ACC112 (cell line): ENCODE data around the gene FER1L5.

ENCODE experiments used
- H2AFZ ChIP-seq: fragments of 200-600 bp; sonication (generic); one replicate; pipeline ENCODE4 v1.6.0; 2017; ENCODE audit warnings: antibody characterized with exemption, low read length; ENCODE audit not compliant: unreplicated experiment
- H3K27ac ChIP-seq: fragments of 200-600 bp; sonication (generic); 2 replicates; pipeline ENCODE4 v1.5.1; 2014; ENCODE audit warnings: low read depth, mild to moderate bottlenecking, antibody characterized with exemption, low read length, moderate library complexity
- H3K27me3 ChIP-seq: fragments of 200-600 bp; sonication (generic); 2 replicates; pipeline ENCODE4 v1.6.1; 2014; ENCODE audit warnings: mild to moderate bottlenecking, antibody characterized with exemption, low read length, moderate library complexity, mixed read lengths; ENCODE audit not compliant: insufficient read depth
- H3K36me3 ChIP-seq: fragments of 200-600 bp; sonication (generic); 2 replicates; pipeline ENCODE4 v1.6.1; 2016; ENCODE audit warnings: mild to moderate bottlenecking, antibody characterized with exemption, low read length, moderate library complexity, mixed read lengths; ENCODE audit not compliant: insufficient read depth
- H3K4me1 ChIP-seq: fragments of 200-600 bp; sonication (generic); one replicate; pipeline ENCODE4 v1.6.1; 2016; ENCODE audit warnings: low read length, mixed read lengths; ENCODE audit not compliant: insufficient read depth, unreplicated experiment, control insufficient read depth
- H3K4me3 ChIP-seq: fragments of 200-600 bp; sonication (generic); 2 replicates; pipeline ENCODE4 v1.5.1; 2014; ENCODE audit warnings: mild to moderate bottlenecking, low read depth, low read length
- H3K79me2 ChIP-seq: fragments of 200-600 bp; sonication (generic); one replicate; pipeline ENCODE4 v1.6.0; 2016; ENCODE audit warnings: low read length; ENCODE audit not compliant: control insufficient read depth, unreplicated experiment, insufficient read depth

FER1L5 gene

GRCh38 chr2:96729748-96730147 lies 87.2 kb downstream of the FER1L5 start:
- H3K4me1 ChIP-seq: peaks cover 8% of the 10 kb centered on the region
- no peak overlapping the region for H2AFZ ChIP-seq
- peak overlapping the region; percentile 7; the same call in 1 of the 2 replicates for H3K27ac ChIP-seq
- H3K4me3 ChIP-seq: no peak overlapping the region
- no peaks in the 10 kb centered on the region for H3K27me3 ChIP-seq
- peaks cover 26% of the 10 kb centered on the region for H3K36me3 ChIP-seq
- no peaks in the 10 kb centered on the region for H3K79me2 ChIP-seq

DNA sequence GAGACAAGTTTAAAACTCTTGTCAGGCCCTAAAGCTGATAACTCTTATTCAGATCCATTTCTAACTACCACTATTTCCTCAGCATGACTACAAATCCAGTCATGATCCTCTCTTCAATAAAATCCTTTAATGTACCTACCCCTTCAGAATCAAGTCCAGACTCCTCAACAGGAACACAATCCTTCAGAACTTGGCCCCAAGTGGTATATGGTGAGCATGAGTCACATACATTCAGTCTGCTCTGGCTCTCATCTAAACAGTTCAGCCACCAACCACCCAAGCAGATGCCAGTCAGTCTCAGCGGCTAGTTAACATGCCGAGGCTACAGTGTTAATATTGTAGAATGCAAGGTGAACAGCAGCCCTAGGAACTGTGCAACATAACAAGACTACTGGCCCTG lies 87.6 kb downstream of the FER1L5 start:
- Histone ChIP-seq H3K27ac (peak overlapping the region; percentile 7; the same call in 1 of the 2 replicates), H3K4me3 (no peak overlapping the region), H3K4me1 (peaks cover 8% of the 10 kb centered on the region), H3K36me3 (peaks cover 26% of the 10 kb centered on the region), H2AFZ (no peak overlapping the region), H3K27me3 (no peaks in the 10 kb centered on the region), H3K79me2 (no peaks in the 10 kb centered on the region)

- no peak overlapping the region for H3K27ac ChIP-seq
- no peak overlapping the region for H2AFZ ChIP-seq
- H3K79me2 ChIP-seq: peaks cover 20% of the 10 kb centered on the region
- no peak overlapping the region for H3K4me3 ChIP-seq
- peaks cover 15% of the 10 kb centered on the region for H3K36me3 ChIP-seq
- H3K27me3 ChIP-seq: no peaks in the 10 kb centered on the region
- peaks cover 15% of the 10 kb centered on the region for H3K4me1 ChIP-seq
These were observed 91.4 kb downstream of the FER1L5 start for GRCh38 chr2:96733931-96734330.

- Histone ChIP-seq H3K79me2 (peaks cover 29% of the 10 kb centered on the region), H3K27me3 (no peaks in the 10 kb centered on the region), H3K36me3 (peaks cover 15% of the 10 kb centered on the region), H3K4me3 (no peak overlapping the region), H2AFZ (no peak overlapping the region), H3K27ac (no peak overlapping the region), H3K4me1 (peaks cover 14% of the 10 kb centered on the region)
These were observed 92.5 kb downstream of the FER1L5 start for GRCh38 chr2:96734880-96735583.

- Histone ChIP-seq H3K27ac (no peak overlapping the region), H3K4me1 (peaks cover 10% of the 10 kb centered on the region), H2AFZ (no peak overlapping the region), H3K4me3 (no peak overlapping the region), H3K36me3 (peaks cover 10% of the 10 kb centered on the region), H3K27me3 (no peaks in the 10 kb centered on the region), H3K79me2 (peaks cover 29% of the 10 kb centered on the region)
These were observed 94.7 kb downstream of the FER1L5 start for GRCh38 chr2:96737251-96737650.

DNA sequence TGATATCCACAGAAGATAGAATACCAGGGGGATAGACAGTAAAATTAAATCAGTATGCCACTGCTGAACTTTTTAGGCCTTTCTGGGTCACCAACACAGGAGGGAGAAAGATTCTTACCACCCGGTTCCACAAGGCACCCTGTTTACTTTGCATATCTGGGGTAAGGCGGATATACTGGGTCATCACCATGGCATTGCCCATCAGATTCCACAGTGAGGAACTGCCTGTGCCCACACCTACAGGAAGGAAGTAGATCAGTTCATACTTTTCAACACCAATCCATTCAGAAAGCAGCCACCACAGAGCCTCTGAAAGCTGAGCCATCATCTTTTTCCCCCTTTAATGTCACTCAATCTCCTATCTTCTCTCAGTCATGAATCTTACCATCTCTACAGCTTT lies 95.3 kb downstream of the FER1L5 start:
- no peak overlapping the region for H3K27ac ChIP-seq
- no peak overlapping the region for H2AFZ ChIP-seq
- no peak overlapping the region; the same call in 1 of the 2 replicates for H3K4me3 ChIP-seq

DNA sequence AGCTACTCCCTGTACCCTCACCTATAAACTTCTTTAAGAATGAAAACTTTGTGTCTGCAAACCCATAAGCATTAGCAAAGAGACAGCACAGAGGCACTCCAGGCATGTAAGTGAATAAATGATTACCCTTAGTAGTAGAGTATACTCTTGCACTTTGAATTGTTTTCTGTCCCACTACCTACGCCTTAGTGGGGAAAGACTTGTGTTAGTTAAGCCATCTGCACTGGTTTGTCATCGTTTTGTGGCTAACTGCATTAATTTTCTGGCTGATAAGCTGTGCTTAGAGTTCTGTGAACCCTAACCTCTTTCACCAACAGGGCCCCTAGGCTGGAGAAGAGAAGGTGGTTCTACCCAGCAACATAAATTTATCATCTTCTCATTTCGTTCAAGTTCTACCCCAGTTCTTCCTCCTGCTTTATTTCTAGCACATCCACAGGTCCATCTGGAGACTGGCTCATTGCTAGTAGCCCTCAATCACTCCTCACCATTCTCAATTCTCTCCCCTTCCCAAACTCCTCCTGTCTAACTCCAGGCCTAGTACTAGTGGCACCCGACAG lies 96.6 kb downstream of the FER1L5 start:
- H3K27me3 ChIP-seq: no peaks in the 10 kb centered on the region
- H2AFZ ChIP-seq: peak overlapping the region; percentile 92
- H3K4me3 ChIP-seq: peak overlapping the region; percentile 98
- H3K79me2 ChIP-seq: peaks cover 29% of the 10 kb centered on the region
- peaks cover 10% of the 10 kb centered on the region for H3K4me1 ChIP-seq
- no peaks in the 10 kb centered on the region; the same call in 1 of the 2 replicates for H3K36me3 ChIP-seq
- no peak overlapping the region for H3K27ac ChIP-seq

More for the DNA sequence above, 95.3 kb downstream of the FER1L5 start:
- H3K79me2 ChIP-seq: peaks cover 29% of the 10 kb centered on the region
- H3K27me3 ChIP-seq: no peaks in the 10 kb centered on the region
- peaks cover 10% of the 10 kb centered on the region for H3K36me3 ChIP-seq
- H3K4me1 ChIP-seq: peaks cover 10% of the 10 kb centered on the region

DNA sequence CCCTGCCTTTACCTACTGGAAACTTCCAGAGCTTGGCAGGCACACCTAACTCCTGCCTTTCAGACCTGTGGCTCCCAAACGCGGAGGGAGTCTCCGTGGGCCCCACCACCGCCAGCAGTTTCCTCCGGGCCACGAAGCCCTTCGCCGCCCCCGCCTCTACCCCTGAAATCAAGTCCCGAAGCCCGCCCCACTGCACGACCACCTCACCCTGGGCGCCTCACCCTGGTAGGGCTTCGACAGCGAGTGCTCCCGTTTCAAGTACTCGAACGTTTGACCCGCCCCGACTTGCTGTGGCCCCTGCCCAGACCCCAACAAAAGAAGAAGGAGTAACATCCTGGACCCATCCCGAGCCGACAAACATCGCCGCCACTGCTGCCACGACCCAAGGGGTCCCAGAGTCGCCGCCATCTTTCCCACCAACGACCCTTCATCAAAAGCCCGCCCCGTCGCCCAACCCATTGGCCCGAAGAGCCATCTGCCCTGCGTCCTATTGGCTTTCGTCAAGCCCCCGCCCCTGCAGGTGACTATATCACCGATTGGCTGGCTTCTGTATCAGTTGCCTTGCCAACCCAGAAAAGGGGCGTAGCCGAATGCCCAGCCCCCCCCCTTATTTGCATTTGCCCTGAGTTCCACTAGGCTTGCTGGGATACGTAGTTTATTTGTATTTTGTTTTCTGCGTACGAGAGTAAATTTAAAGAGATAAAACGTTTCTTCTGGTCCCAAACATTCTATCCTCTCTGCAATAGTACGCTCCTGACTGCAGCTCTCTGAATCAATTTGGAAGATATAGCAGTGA lies 97.3 kb downstream of the FER1L5 start, which contains the start of gene LMAN2L:
Gene LMAN2L, minus strand, starts transcription at position 432 of the 796 bp plus-strand sequence. Its CDS starts 24 bp downstream, at position 408.
- Histone ChIP-seq H3K27me3 (no peaks in the 10 kb centered on the region), H3K4me3 (peak within 1 kb of the TSS; percentile 98), H2AFZ (peak within 1 kb of the TSS; percentile 94), H3K4me1 (peaks cover 10% of the 10 kb centered on the region), H3K27ac (peak within 1 kb of the TSS; percentile 12; the same call in 1 of the 2 replicates), H3K36me3 (no peaks in the 10 kb centered on the region; the same call in 1 of the 2 replicates), H3K79me2 (peaks cover 29% of the 10 kb centered on the region)

DNA sequence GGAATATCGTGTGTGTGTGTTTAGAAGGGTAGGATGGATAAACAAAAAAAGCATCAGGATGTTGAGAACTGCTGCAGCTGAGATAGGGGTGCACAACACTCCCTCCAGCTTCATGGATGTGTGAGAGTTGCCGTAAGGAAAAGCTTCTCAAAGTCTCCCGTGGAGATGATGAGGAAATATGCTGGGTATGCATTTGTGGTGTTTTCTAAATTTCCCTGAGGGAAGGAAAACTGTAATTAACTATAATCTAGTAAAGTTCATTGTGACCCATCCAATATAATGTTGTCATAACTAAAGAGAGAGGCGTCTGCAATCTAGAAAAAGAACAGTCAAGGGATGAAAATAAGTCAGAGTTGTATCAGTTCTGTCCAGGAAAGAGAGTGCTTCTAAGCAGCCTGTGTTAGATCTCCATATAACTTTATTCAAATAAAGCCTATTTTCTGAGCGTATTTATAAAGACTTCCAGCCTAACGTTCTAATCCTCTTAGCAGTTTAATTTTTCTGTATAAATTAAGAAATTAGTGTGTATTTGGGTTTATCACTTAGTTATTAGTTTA lies 104.6 kb downstream of the FER1L5 start:
- Histone ChIP-seq H3K36me3 (no peaks in the 10 kb centered on the region), H3K79me2 (no peaks in the 10 kb centered on the region), H3K4me1 (peaks cover 4% of the 10 kb centered on the region), H3K27ac (no peak overlapping the region), H3K27me3 (no peaks in the 10 kb centered on the region), H2AFZ (no peak overlapping the region), H3K4me3 (no peak overlapping the region)

GRCh38 chr2:96751800-96752199 lies 109.2 kb downstream of the FER1L5 start:
- peaks cover 4% of the 10 kb centered on the region for H3K4me1 ChIP-seq
- H3K4me3 ChIP-seq: no peak overlapping the region
- no peaks in the 10 kb centered on the region for H3K27me3 ChIP-seq
- H3K27ac ChIP-seq: no peak overlapping the region
- H2AFZ ChIP-seq: no peak overlapping the region
- H3K36me3 ChIP-seq: no peaks in the 10 kb centered on the region
- H3K79me2 ChIP-seq: no peaks in the 10 kb centered on the region
